GM13977 (cell line): ENCODE measurements around the gene UBE2Q2.
A peak's percentile ranks its signal among the peaks of the same experiment; 100 is the strongest.

Source experiments
- DNase-seq: peaks from one replicate; pipeline ENCODE4 v3.0.0; 2012; ENCODE audit warnings: low spot score
- in situ Hi-C: fragments of 300-500 bp; cut with MboI; formaldehyde crosslinking; loops from one replicate; pipeline ENCODE4 v1.12.0; 2022; ENCODE audit warnings: low sequenced_read_pairs, low pct_unique_long_range_greater_than_20kb, mixed read lengths, inconsistent platforms; ENCODE audit not compliant: unreplicated experiment
- TF ChIP-seq, protein P1 (sequence below): IDR thresholded peaks from 2 replicates; pipeline ENCODE4 v1.5.1; 2012; ENCODE audit warnings: mild to moderate bottlenecking, control low read depth; ENCODE audit not compliant: insufficient read depth; ENCODE audit errors: extremely low read depth, missing control alignments

Gene UBE2Q2

DNA sequence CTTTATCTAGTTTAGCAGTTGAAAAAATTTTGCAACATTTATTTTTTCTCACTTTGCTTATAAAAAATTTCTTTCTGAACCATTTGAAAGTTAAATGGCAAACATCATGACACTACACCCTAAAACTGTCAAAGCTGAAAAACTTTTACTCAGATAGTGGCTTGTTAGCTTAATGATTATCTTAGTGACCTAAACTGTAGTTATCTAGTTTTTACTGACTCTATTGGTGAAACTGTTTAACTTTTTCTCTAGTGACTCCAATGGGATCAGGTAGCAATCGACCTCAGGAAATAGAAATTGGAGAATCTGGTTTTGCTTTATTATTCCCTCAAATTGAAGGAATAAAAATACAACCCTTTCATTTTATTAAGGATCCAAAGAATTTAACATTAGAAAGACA is 73.7 kb downstream of the UBE2Q2 start:
- TF ChIP-seq, protein P1, sequence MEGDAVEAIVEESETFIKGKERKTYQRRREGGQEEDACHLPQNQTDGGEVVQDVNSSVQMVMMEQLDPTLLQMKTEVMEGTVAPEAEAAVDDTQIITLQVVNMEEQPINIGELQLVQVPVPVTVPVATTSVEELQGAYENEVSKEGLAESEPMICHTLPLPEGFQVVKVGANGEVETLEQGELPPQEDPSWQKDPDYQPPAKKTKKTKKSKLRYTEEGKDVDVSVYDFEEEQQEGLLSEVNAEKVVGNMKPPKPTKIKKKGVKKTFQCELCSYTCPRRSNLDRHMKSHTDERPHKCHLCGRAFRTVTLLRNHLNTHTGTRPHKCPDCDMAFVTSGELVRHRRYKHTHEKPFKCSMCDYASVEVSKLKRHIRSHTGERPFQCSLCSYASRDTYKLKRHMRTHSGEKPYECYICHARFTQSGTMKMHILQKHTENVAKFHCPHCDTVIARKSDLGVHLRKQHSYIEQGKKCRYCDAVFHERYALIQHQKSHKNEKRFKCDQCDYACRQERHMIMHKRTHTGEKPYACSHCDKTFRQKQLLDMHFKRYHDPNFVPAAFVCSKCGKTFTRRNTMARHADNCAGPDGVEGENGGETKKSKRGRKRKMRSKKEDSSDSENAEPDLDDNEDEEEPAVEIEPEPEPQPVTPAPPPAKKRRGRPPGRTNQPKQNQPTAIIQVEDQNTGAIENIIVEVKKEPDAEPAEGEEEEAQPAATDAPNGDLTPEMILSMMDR: no peak
- DNase-seq: no peak
- in situ Hi-C loops: no loop called here

DNA sequence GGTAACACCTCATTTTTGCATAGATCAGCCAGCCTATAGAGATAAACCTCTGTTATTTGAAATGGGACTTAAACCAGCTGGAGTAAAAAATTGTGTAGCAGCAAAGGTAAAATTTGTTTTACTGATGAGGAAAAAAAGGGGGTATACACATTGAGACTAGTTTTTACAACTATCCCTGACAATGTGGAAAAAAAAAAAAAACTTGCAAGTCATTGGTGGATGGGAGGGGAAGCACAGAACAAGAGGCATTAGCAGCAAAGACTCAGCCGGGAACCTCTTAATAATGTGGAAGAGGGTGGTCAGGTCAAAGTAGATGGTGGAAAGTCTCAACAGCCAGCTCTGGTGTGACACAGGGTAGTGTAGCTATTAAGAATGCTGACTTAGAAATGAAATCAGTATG is 74.9 kb downstream of the UBE2Q2 start:
- in situ Hi-C loops: no loop called here
- no peak for DNase-seq
- TF ChIP-seq, protein P1: no peak

DNA sequence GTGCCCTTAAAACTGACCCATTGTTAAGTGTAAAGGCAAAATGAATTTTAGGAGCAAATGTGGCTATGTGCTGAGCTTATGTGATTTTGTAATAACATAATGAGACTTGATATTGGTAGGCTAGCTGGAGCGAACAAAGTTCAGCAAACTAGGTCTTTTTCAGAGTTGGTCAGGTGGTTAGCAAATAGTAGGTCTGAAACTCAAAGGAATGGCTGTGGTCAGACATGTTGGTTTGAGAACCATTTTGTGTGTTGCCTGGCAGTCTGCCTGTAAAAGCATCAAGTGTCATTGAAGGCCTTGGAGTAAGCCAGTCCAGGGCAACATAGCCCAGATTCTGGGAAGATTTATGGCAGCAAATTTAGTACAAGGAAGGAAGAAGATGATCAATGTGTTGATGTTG is 76.8 kb downstream of the UBE2Q2 start:
- TF ChIP-seq, protein P1: no peak
- DNase-seq: no peak
- in situ Hi-C loops: no loop called here

DNA sequence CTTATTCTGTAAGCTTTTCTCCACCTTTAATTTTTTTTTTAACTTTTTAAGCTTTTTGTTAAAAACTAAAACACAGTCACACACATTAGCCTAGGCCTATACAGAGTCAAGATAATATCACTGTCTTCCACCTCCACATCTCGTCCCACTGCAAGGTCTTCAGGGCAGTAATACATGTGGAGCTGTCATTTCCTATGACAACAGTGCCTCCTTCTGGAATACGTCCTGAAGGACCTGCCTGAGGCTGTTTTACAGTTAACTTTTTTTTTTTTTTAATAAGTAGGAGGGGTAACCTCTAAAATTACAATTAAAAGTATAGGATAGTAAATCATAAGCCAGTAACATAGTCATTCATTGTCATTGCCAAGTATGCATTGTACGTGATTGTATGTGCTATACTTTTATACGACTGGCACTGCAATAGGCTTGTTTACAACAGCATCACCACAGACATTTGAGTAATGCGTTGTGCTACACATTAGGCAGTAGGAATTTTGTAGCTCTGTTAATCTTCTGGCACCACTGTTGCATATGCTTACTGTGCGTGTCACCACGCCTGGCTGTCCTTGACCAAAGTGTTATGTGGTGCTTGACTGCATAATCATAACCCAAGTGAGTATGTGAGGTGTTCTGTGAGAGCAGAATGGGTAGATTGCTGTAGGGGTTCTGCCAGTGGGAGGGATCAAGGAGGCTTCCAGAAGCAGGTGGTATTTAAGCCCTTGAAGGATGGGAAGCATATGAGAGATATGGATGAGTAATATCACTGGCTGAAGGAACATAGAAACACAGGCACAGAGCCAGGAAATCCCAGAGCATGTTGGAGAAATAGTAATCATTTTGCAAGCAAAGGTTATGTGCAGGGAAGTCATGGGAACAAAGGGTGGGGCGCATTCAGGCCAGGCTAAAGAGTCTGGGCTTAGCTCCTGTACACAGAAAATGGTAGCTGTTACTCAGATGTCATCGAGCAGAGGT is 78.8 kb downstream of the UBE2Q2 start:
- no peak for DNase-seq
- in situ Hi-C loops: no loop called here
- TF ChIP-seq, protein P1: peak; percentile 36

DNA sequence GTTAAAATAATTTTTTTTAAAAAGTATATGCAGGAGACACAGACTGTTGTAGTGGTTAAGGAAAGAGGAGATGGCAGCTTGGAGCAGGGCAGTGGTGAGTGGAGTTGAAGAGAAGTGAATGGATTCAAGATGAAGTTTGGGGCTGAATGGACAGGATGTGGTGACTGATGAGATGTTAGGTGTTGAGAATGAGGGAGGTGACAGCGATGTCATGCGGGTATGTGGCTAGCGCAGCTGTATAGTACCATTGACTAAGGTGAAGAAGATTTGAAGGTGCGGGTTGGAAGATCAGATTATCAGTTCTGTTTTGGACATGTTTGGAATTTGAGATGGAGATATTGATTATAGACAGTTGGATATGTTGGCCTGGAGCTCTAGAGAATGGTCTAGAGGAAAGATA is 80.5 kb downstream of the UBE2Q2 start:
- no peak for DNase-seq
- TF ChIP-seq, protein P1: no peak
- in situ Hi-C loops: no loop called here

DNA sequence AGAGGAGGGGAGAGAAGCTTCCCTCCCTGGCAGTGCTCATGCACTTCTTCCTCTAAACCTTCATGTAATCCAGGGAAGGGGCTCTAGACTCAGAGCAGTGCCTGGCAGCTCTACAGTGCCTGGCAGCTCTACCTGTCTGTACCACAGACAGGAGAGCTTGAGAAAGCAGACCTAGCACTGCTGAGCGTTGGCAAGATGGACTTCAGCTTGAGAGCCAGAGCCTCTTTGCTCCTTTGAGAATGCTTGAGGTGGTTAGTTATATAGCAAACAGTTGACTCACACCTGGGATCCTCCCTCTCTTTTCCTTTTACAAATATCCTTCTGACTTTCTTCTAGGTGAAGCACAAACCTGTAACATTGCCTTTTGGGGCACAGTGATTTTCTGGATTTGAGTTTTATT is 81.3 kb downstream of the UBE2Q2 start:
- TF ChIP-seq, protein P1: no peak
- in situ Hi-C loops: no loop called here
- DNase-seq: no peak
